Vagina (tissue), 2 donors: ENCODE data around the gene RGL4.

Source experiments
- CTCF ChIP-seq, 3 experiments: fragments of 450-650 bp in 2 of 3; fragments of 200-600 bp in 1 of 3; sonication (generic) in 1 of 3; IDR thresholded peaks; one replicate each; pipeline ENCODE4 v1.5.1; 2017 to 2019; ENCODE audit warnings: antibody characterized with exemption in 3 of 3, mild to moderate bottlenecking in 2 of 3, moderate library complexity in 2 of 3
- POLR2A ChIP-seq, 2 donors: fragments of 450-650 bp; IDR thresholded peaks; one replicate each; pipeline ENCODE4 v1.6.1; 2017; ENCODE audit warnings: antibody characterized with exemption in 2 of 2, mild to moderate bottlenecking in 2 of 2, moderate library complexity in 2 of 2
- POLR2AphosphoS5 ChIP-seq, 2 donors: sonication (generic); formaldehyde crosslinking; IDR thresholded peaks; one replicate each; pipeline ENCODE4 v1.9.0; 2017; ENCODE audit warnings: antibody characterized with exemption in 2 of 2, mild to moderate bottlenecking in 2 of 2, low read depth in 1 of 2; ENCODE audit not compliant: insufficient read depth in 1 of 2

GRCh38 chr22:23744001-23744400 lies 53.2 kb downstream of the RGL4 start:
- no peak for TF ChIP-seq CTCF (IDR thresholded peaks at IDR 0.05)
- no peak for TF ChIP-seq POLR2A (IDR thresholded peaks at IDR 0.05)
- no peak for TF ChIP-seq POLR2AphosphoS5 (IDR thresholded peaks at IDR 0.05; ENCODE audit: insufficient read depth in 1 of 2, low read depth in 1 of 2)
